MM.1S (cell line): ENCODE results near the gene ARHGAP25.

Experiments used
- DNase-seq: peaks from one replicate; pipeline ENCODE4 v3.0.0-alpha.2; 2015
- H2AFZ ChIP-seq: fragments of 300-600 bp; sonication (generic); 2 replicates; pipeline ENCODE4 v1.6.0; 2016; ENCODE audit warnings: antibody characterized with exemption, low read length
- H3F3A ChIP-seq: fragments of 300-600 bp; sonication (generic); 2 replicates; pipeline ENCODE4 v1.6.1; 2016; ENCODE audit warnings: mild to moderate bottlenecking, antibody characterized with exemption, low read length, moderate library complexity, mixed read lengths; ENCODE audit not compliant: insufficient read depth
- H3K27ac ChIP-seq: fragments of 300-600 bp; sonication (generic); 2 replicates; pipeline ENCODE4 v1.5.1; 2016; ENCODE audit warnings: mild to moderate bottlenecking, low read length
- H3K27me3 ChIP-seq: fragments of 300-600 bp; sonication (generic); replicated peaks from 2 replicates; pipeline ENCODE4 v1.6.0; 2016; ENCODE audit warnings: low read length; ENCODE audit not compliant: insufficient read depth
- H3K36me3 ChIP-seq: fragments of 300-600 bp; sonication (generic); replicated peaks from 2 replicates; pipeline ENCODE4 v1.6.1; 2016; ENCODE audit warnings: mild to moderate bottlenecking, low read length, mixed read lengths; ENCODE audit not compliant: insufficient read depth
- H3K4me1 ChIP-seq: fragments of 300-600 bp; sonication (generic); 2 replicates; pipeline ENCODE4 v1.6.1; 2016; ENCODE audit warnings: low read length, mixed read lengths
- H3K4me2 ChIP-seq: fragments of 300-600 bp; sonication (generic); 2 replicates; pipeline ENCODE4 v1.6.0; 2016; ENCODE audit warnings: low read depth, low read length
- H3K4me3 ChIP-seq: fragments of 300-600 bp; sonication (generic); 2 replicates; pipeline ENCODE4 v1.5.1; 2016; ENCODE audit warnings: low read length, mixed read lengths
- H3K79me2 ChIP-seq: fragments of 300-600 bp; sonication (generic); 2 replicates; pipeline ENCODE4 v1.6.1; 2016; ENCODE audit warnings: mixed run types, low read length, mixed read lengths
- H3K9ac ChIP-seq: fragments of 300-600 bp; sonication (generic); 2 replicates; pipeline ENCODE4 v1.6.1; 2016; ENCODE audit warnings: low read length, mixed read lengths
- H3K9me2 ChIP-seq: fragments of 300-600 bp; sonication (generic); replicated peaks from 2 replicates; pipeline ENCODE4 v1.6.1; 2016; ENCODE audit warnings: mild to moderate bottlenecking, low read length, mixed read lengths; ENCODE audit not compliant: insufficient read depth
- H3K9me3 ChIP-seq: fragments of 300-600 bp; sonication (generic); replicated peaks from 2 replicates; pipeline ENCODE4 v1.6.1; 2016; ENCODE audit warnings: mild to moderate bottlenecking, low read length, mixed read lengths; ENCODE audit not compliant: insufficient read depth
- H4K20me1 ChIP-seq: fragments of 300-600 bp; sonication (generic); 2 replicates; pipeline ENCODE4 v1.6.1; 2016; ENCODE audit warnings: mild to moderate bottlenecking, low read length, moderate library complexity, mixed read lengths; ENCODE audit not compliant: insufficient read depth
- CTCF ChIP-seq: fragments of 300-600 bp; sonication (generic); IDR thresholded peaks from 2 replicates; pipeline ENCODE4 v1.5.1; 2016; ENCODE audit warnings: antibody characterized with exemption, low read length, mixed read lengths
- EZH2 ChIP-seq: fragments of 300-600 bp; sonication (generic); optimal IDR thresholded peaks from 2 replicates; pipeline ENCODE3; 2017; ENCODE audit warnings: low read depth, mild to moderate bottlenecking, antibody characterized with exemption, low read length, mixed read lengths
- EZH2phosphoT487 ChIP-seq: fragments of 300-600 bp; sonication (generic); IDR thresholded peaks from 2 replicates; pipeline ENCODE4 v1.6.1; 2018; ENCODE audit warnings: antibody characterized with exemption, low read length

The ARHGAP25 gene

GRCh38 chr2:68708629-68709028 is 26.0 kb upstream of the ARHGAP25 start:
- no peaks in the 10 kb centered on the region for H3K9me3 ChIP-seq
- H3K4me3 ChIP-seq, result no peak overlapping the region
- DNase-seq, result no peak
- no peaks in the 10 kb centered on the region for H4K20me1 ChIP-seq
- H3K9ac ChIP-seq, result no peak overlapping the region
- H3K4me1 ChIP-seq, result peaks cover 18% of the 10 kb centered on the region
- no peaks in the 10 kb centered on the region for H3K79me2 ChIP-seq
- no peaks in the 10 kb centered on the region for H3F3A ChIP-seq
- H3K9me2 ChIP-seq, result no peaks in the 10 kb centered on the region
- H3K27ac ChIP-seq, result no peak overlapping the region
- TF ChIP-seq EZH2, result no peak
- TF ChIP-seq CTCF, result no peak
- TF ChIP-seq EZH2phosphoT487, result no peak
- H3K27me3 ChIP-seq, result no peaks in the 10 kb centered on the region
- no peak overlapping the region for H3K4me2 ChIP-seq
- no peaks in the 10 kb centered on the region for H3K36me3 ChIP-seq
- H2AFZ ChIP-seq, result no peak overlapping the region

- H3K9me2 ChIP-seq, result no peaks in the 10 kb centered on the region
- H3K4me2 ChIP-seq, result peak overlapping the region; percentile 48; the same call in 1 of the 2 replicates
- H2AFZ ChIP-seq, result peak overlapping the region; percentile 71
- no peaks in the 10 kb centered on the region for H3K36me3 ChIP-seq
- H3K4me1 ChIP-seq, result peaks cover 20% of the 10 kb centered on the region
- peak; percentile 89 for TF ChIP-seq CTCF
- TF ChIP-seq EZH2phosphoT487, result no peak
- TF ChIP-seq EZH2, result no peak
- H3K4me3 ChIP-seq, result no peak overlapping the region
- peaks cover under 1% of the 10 kb centered on the region; the same call in 1 of the 2 replicates for H3F3A ChIP-seq
- no peak overlapping the region for H3K9ac ChIP-seq
- H3K27ac ChIP-seq, result no peak overlapping the region
- no peaks in the 10 kb centered on the region for H3K27me3 ChIP-seq
- no peaks in the 10 kb centered on the region for H4K20me1 ChIP-seq
- peak; percentile 41 for DNase-seq
- H3K9me3 ChIP-seq, result no peaks in the 10 kb centered on the region
- no peaks in the 10 kb centered on the region for H3K79me2 ChIP-seq
Measured at GRCh38 chr2:68709421-68709911, 25.1 kb upstream of the ARHGAP25 start.

GRCh38 chr2:68710336-68710735 is 24.3 kb upstream of the ARHGAP25 start:
- no peak for DNase-seq
- no peaks in the 10 kb centered on the region for H4K20me1 ChIP-seq
- H3K9ac ChIP-seq, result no peak overlapping the region
- no peaks in the 10 kb centered on the region for H3K36me3 ChIP-seq
- H3K4me2 ChIP-seq, result peak overlapping the region; percentile 60; the same call in 1 of the 2 replicates
- no peaks in the 10 kb centered on the region for H3K27me3 ChIP-seq
- H3K4me1 ChIP-seq, result peaks cover 27% of the 10 kb centered on the region
- TF ChIP-seq EZH2phosphoT487 (no peak), EZH2 (no peak), CTCF (no peak)
- H3K9me2 ChIP-seq, result no peaks in the 10 kb centered on the region
- no peak overlapping the region for H3K4me3 ChIP-seq
- no peak overlapping the region; the same call in 1 of the 2 replicates for H3K27ac ChIP-seq
- peak overlapping the region; percentile 60 for H2AFZ ChIP-seq
- no peaks in the 10 kb centered on the region for H3K9me3 ChIP-seq
- peaks cover 7% of the 10 kb centered on the region for H3F3A ChIP-seq
- H3K79me2 ChIP-seq, result no peaks in the 10 kb centered on the region
